GM23338 (cell line): ENCODE results near the gene GUCY1A2. TPM values are rescaled to one million over a fixed set of nuclear protein-coding genes. Genes with fewer than 3 reads are reported as not detected.

ENCODE experiments used
- ATAC-seq: fragments of 200-7000 bp; cut with Tn5 transposase; 3 replicates; pipeline ENCODE4 v1.9.1; 2020
- DNase-seq: peaks from one replicate; pipeline ENCODE4 v3.0.0-alpha.2; 2015; ENCODE audit warnings: low spot score
- H2AFZ ChIP-seq: fragments of 200-600 bp; sonication (generic); 2 replicates; pipeline ENCODE4 v1.8.0; 2016; ENCODE audit warnings: antibody characterized with exemption, mild to moderate bottlenecking, moderate library complexity
- H3F3A ChIP-seq: fragments of 200-600 bp; sonication (generic); replicated peaks from 2 replicates; pipeline ENCODE4 v1.8.0; 2017; ENCODE audit warnings: antibody characterized with exemption, mixed run types, low read depth
- H3K27ac ChIP-seq: fragments of 200-600 bp; sonication (generic); 2 replicates; pipeline ENCODE4 v1.6.1; 2016; ENCODE audit warnings: low read depth
- H3K27me3 ChIP-seq: fragments of 200-600 bp; sonication (generic); 2 replicates; pipeline ENCODE4 v1.8.0; 2016; ENCODE audit warnings: mild to moderate bottlenecking, mixed run types, moderate library complexity; ENCODE audit not compliant: insufficient read depth
- H3K36me3 ChIP-seq: fragments of 200-600 bp; sonication (generic); 2 replicates; pipeline ENCODE4 v1.8.0; 2016; ENCODE audit warnings: mild to moderate bottlenecking; ENCODE audit not compliant: insufficient read depth
- H3K4me1 ChIP-seq: fragments of 200-600 bp; sonication (generic); 2 replicates; pipeline ENCODE4 v1.8.0; 2016; ENCODE audit warnings: mild to moderate bottlenecking, moderate library complexity; ENCODE audit not compliant: insufficient read depth
- H3K4me2 ChIP-seq: fragments of 200-600 bp; sonication (generic); 2 replicates; pipeline ENCODE4 v1.7.1; 2017; ENCODE audit warnings: mixed run types
- H3K4me3 ChIP-seq: fragments of 200-600 bp; sonication (generic); 2 replicates; pipeline ENCODE4 v1.6.1; 2016; ENCODE audit warnings: mixed run types
- H3K79me2 ChIP-seq: fragments of 200-600 bp; sonication (generic); replicated peaks from 2 replicates; pipeline ENCODE4 v1.8.0; 2017; ENCODE audit warnings: mild to moderate bottlenecking; ENCODE audit not compliant: insufficient read depth
- H3K9me2 ChIP-seq: fragments of 200-600 bp; sonication (generic); 2 replicates; pipeline ENCODE4 v1.8.0; 2017; ENCODE audit not compliant: insufficient read depth
- H4K20me1 ChIP-seq: fragments of 200-600 bp; sonication (generic); replicated peaks from 2 replicates; pipeline ENCODE4 v1.8.0; 2017; ENCODE audit warnings: mild to moderate bottlenecking; ENCODE audit not compliant: insufficient read depth
- H3K27ac Mint-ChIP-seq: 2 replicates; pipeline ENCODE4 v1.8.0; 2020; ENCODE audit warnings: inconsistent platforms, mild to moderate bottlenecking, moderate library complexity, mixed read lengths
- H3K27me3 Mint-ChIP-seq: 3 replicates; pipeline ENCODE4 v1.8.0; 2022; ENCODE audit warnings: low read depth, mild to moderate bottlenecking, moderate library complexity, mixed read lengths, inconsistent platforms; ENCODE audit not compliant: insufficient read depth, poor library complexity
- H3K36me3 Mint-ChIP-seq: 3 replicates; pipeline ENCODE4 v1.8.0; 2021; ENCODE audit warnings: low read depth, mild to moderate bottlenecking, inconsistent platforms, moderate library complexity, mixed read lengths
- H3K4me1 Mint-ChIP-seq: 3 replicates; pipeline ENCODE4 v1.8.0; 2020; ENCODE audit warnings: mild to moderate bottlenecking, inconsistent platforms, mixed read lengths
- H3K4me3 Mint-ChIP-seq: 3 replicates; pipeline ENCODE4 v1.8.0; 2021; ENCODE audit warnings: moderate library complexity, mild to moderate bottlenecking, inconsistent platforms, mixed read lengths
- H3K9me3 Mint-ChIP-seq: 3 replicates; pipeline ENCODE4 v1.8.0; 2020; ENCODE audit warnings: moderate library complexity, mild to moderate bottlenecking, inconsistent platforms, mixed read lengths
- CREB1 ChIP-seq: fragments of 250-450 bp; sonication (Bioruptor Pico); IDR thresholded peaks from 2 replicates; pipeline ENCODE4 v1.5.0; 2020; ENCODE audit warnings: low read depth, mild to moderate bottlenecking, moderate library complexity
- EZH2 ChIP-seq: fragments of 200-600 bp; sonication (generic); IDR thresholded peaks from one replicate; pipeline ENCODE4 v1.8.0; 2017; ENCODE audit warnings: antibody characterized with exemption, mild to moderate bottlenecking, low read depth; ENCODE audit not compliant: unreplicated experiment
- EZH2phosphoT487 ChIP-seq: fragments of 200-600 bp; sonication (generic); IDR thresholded peaks from one replicate; pipeline ENCODE4 v1.8.1; 2018; ENCODE audit warnings: antibody characterized with exemption; ENCODE audit not compliant: unreplicated experiment
- JUNB ChIP-seq: IDR thresholded peaks from one replicate; pipeline ENCODE4 v1.6.1; 2016; ENCODE audit warnings: antibody characterized with exemption; ENCODE audit not compliant: unreplicated experiment
- NANOG ChIP-seq: IDR thresholded peaks from 2 replicates; pipeline ENCODE4 v1.6.1; 2016; ENCODE audit warnings: antibody characterized with exemption, borderline replicate concordance
- POLR2AphosphoS5 ChIP-seq: IDR thresholded peaks from 2 replicates; pipeline ENCODE4 v1.6.1; 2016; ENCODE audit warnings: antibody characterized with exemption, low read depth
- STAT1 ChIP-seq: IDR thresholded peaks from one replicate; pipeline ENCODE4 v1.6.1; 2016; ENCODE audit warnings: antibody characterized with exemption; ENCODE audit not compliant: unreplicated experiment
- ZNF114 ChIP-seq: fragments of 250-450 bp; sonication (Bioruptor Pico); IDR thresholded peaks from 2 replicates; pipeline ENCODE4 v1.5.0; 2020; ENCODE audit warnings: mild to moderate bottlenecking, moderate library complexity
- ZNF331 ChIP-seq: fragments of 250-450 bp; sonication (Bioruptor Pico); IDR thresholded peaks from 2 replicates; pipeline ENCODE4 v1.5.0; 2020; ENCODE audit warnings: low read depth, mild to moderate bottlenecking, moderate library complexity
- polyA plus RNA-seq: library from polyadenylated mRNA; unstranded; fragments of >200 nt; fragmentation: Nextera tagmentation; extraction: Ambion mirVana; gene quantifications from 2 replicates; pipeline ENCODE4 v1.2.1, GENCODE V29; 2016
- total RNA-seq: library from RNA; depleted of rRNA; stranded (reverse); fragments of >200 nt; shearing (Covaris generic); gene quantifications from 2 replicates; pipeline ENCODE4 v1.2.3, GENCODE V29; 2014
- TF ChIP-seq, protein P1 (sequence below): fragments of 250-450 bp; sonication (Bioruptor Pico); IDR thresholded peaks from 2 replicates; pipeline ENCODE4 v1.5.0; 2020; ENCODE audit warnings: mild to moderate bottlenecking, moderate library complexity
- TF ChIP-seq, protein P2 (sequence below), 2 experiments: fragments of 200-600 bp in 1 of 2; sonication (generic) in 1 of 2; conservative IDR thresholded peaks; 2 replicates each; pipeline versions ENCODE4 v1.5.1 to v1.6.1; 2016 to 2017; ENCODE audit warnings: antibody characterized with exemption in 2 of 2, low read depth in 2 of 2, mild to moderate bottlenecking in 2 of 2, moderate library complexity in 1 of 2
- TF ChIP-seq, protein P3 (sequence below): IDR thresholded peaks from 2 replicates; pipeline ENCODE4 v1.6.1; 2016; ENCODE audit warnings: antibody characterized with exemption
- TF ChIP-seq, protein P4 (sequence below): IDR thresholded peaks from one replicate; pipeline ENCODE4 v1.6.1; 2018; ENCODE audit warnings: antibody characterized with exemption; ENCODE audit not compliant: unreplicated experiment

The GUCY1A2 gene
- total and polyA plus RNA-seq, 2 experiments from 2014 or later: 0.36 to 1.4 TPM

DNA sequence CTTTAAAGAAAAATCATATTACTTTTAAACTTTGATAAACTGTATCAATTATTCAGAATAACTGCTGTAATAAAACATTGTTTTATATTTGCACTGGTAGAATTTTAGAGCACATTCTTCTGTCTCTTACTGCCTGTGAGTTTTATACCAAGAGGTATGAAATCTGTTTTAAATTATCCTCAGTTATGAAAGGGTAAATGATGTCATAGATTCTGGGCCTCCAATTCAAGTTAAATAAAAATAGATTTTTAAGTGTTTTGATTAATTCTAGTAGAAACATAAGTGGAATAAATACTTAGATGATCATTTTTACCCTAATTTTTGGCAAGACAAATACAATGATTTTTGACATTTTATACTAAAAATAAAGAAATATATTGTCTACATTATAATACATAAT is 93.0 kb downstream of the GUCY1A2 start:
- Histone ChIP-seq H3K9me2 (no peaks in the 10 kb centered on the region), H3K79me2 (no peaks in the 10 kb centered on the region), H3K4me1 (no peaks in the 10 kb centered on the region), H3K36me3 (no peaks in the 10 kb centered on the region), H4K20me1 (no peaks in the 10 kb centered on the region), H3K4me2 (no peak overlapping the region), H3K27me3 (no peaks in the 10 kb centered on the region), H3F3A (no peaks in the 10 kb centered on the region), H2AFZ (no peak overlapping the region), H3K27ac (no peak overlapping the region), H3K4me3 (no peak overlapping the region)
- DNase-seq (no peak), ATAC-seq (no peak)
- Mint-ChIP-seq H3K4me1 (no peaks in the 10 kb centered on the region), H3K36me3 (no peaks in the 10 kb centered on the region), H3K27me3 (no peaks in the 10 kb centered on the region), H3K4me3 (no peak overlapping the region), H3K9me3 (no peaks in the 10 kb centered on the region), H3K27ac (no peak overlapping the region)
- TF ChIP-seq, protein P1, sequence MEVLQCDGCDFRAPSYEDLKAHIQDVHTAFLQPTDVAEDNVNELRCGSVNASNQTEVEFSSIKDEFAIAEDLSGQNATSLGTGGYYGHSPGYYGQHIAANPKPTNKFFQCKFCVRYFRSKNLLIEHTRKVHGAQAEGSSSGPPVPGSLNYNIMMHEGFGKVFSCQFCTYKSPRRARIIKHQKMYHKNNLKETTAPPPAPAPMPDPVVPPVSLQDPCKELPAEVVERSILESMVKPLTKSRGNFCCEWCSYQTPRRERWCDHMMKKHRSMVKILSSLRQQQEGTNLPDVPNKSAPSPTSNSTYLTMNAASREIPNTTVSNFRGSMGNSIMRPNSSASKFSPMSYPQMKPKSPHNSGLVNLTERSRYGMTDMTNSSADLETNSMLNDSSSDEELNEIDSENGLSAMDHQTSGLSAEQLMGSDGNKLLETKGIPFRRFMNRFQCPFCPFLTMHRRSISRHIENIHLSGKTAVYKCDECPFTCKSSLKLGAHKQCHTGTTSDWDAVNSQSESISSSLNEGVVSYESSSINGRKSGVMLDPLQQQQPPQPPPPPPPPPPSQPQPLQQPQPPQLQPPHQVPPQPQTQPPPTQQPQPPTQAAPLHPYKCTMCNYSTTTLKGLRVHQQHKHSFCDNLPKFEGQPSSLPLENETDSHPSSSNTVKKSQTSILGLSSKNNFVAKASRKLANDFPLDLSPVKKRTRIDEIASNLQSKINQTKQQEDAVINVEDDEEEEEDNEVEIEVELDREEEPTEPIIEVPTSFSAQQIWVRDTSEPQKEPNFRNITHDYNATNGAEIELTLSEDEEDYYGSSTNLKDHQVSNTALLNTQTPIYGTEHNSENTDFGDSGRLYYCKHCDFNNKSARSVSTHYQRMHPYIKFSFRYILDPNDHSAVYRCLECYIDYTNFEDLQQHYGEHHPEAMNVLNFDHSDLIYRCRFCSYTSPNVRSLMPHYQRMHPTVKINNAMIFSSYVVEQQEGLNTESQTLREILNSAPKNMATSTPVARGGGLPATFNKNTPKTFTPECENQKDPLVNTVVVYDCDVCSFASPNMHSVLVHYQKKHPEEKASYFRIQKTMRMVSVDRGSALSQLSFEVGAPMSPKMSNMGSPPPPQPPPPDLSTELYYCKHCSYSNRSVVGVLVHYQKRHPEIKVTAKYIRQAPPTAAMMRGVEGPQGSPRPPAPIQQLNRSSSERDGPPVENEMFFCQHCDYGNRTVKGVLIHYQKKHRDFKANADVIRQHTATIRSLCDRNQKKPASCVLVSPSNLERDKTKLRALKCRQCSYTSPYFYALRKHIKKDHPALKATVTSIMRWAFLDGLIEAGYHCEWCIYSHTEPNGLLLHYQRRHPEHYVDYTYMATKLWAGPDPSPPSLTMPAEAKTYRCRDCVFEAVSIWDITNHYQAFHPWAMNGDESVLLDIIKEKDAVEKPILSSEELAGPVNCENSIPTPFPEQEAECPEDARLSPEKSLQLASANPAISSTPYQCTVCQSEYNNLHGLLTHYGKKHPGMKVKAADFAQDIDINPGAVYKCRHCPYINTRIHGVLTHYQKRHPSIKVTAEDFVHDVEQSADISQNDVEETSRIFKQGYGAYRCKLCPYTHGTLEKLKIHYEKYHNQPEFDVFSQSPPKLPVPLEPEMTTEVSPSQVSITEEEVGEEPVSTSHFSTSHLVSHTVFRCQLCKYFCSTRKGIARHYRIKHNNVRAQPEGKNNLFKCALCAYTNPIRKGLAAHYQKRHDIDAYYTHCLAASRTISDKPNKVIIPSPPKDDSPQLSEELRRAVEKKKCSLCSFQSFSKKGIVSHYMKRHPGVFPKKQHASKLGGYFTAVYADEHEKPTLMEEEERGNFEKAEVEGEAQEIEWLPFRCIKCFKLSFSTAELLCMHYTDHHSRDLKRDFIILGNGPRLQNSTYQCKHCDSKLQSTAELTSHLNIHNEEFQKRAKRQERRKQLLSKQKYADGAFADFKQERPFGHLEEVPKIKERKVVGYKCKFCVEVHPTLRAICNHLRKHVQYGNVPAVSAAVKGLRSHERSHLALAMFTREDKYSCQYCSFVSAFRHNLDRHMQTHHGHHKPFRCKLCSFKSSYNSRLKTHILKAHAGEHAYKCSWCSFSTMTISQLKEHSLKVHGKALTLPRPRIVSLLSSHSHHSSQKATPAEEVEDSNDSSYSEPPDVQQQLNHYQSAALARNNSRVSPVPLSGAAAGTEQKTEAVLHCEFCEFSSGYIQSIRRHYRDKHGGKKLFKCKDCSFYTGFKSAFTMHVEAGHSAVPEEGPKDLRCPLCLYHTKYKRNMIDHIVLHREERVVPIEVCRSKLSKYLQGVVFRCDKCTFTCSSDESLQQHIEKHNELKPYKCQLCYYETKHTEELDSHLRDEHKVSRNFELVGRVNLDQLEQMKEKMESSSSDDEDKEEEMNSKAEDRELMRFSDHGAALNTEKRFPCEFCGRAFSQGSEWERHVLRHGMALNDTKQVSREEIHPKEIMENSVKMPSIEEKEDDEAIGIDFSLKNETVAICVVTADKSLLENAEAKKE (CRISPR knock-in tag): no peak
- TF ChIP-seq EZH2: no peak
- no peak for TF ChIP-seq EZH2phosphoT487
- no peak for TF ChIP-seq ZNF114
- no peak for TF ChIP-seq JUNB
- TF ChIP-seq ZNF331: no peak
- TF ChIP-seq, protein P2, sequence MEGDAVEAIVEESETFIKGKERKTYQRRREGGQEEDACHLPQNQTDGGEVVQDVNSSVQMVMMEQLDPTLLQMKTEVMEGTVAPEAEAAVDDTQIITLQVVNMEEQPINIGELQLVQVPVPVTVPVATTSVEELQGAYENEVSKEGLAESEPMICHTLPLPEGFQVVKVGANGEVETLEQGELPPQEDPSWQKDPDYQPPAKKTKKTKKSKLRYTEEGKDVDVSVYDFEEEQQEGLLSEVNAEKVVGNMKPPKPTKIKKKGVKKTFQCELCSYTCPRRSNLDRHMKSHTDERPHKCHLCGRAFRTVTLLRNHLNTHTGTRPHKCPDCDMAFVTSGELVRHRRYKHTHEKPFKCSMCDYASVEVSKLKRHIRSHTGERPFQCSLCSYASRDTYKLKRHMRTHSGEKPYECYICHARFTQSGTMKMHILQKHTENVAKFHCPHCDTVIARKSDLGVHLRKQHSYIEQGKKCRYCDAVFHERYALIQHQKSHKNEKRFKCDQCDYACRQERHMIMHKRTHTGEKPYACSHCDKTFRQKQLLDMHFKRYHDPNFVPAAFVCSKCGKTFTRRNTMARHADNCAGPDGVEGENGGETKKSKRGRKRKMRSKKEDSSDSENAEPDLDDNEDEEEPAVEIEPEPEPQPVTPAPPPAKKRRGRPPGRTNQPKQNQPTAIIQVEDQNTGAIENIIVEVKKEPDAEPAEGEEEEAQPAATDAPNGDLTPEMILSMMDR (conservative IDR thresholded peaks at IDR 0.05; ENCODE audit: low read depth in 2 of 2): no peak
- TF ChIP-seq CREB1 (CRISPR knock-in tag): no peak
- no peak for TF ChIP-seq STAT1
- TF ChIP-seq, protein P3, sequence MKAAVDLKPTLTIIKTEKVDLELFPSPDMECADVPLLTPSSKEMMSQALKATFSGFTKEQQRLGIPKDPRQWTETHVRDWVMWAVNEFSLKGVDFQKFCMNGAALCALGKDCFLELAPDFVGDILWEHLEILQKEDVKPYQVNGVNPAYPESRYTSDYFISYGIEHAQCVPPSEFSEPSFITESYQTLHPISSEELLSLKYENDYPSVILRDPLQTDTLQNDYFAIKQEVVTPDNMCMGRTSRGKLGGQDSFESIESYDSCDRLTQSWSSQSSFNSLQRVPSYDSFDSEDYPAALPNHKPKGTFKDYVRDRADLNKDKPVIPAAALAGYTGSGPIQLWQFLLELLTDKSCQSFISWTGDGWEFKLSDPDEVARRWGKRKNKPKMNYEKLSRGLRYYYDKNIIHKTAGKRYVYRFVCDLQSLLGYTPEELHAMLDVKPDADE: no peak
- TF ChIP-seq, protein P4, sequence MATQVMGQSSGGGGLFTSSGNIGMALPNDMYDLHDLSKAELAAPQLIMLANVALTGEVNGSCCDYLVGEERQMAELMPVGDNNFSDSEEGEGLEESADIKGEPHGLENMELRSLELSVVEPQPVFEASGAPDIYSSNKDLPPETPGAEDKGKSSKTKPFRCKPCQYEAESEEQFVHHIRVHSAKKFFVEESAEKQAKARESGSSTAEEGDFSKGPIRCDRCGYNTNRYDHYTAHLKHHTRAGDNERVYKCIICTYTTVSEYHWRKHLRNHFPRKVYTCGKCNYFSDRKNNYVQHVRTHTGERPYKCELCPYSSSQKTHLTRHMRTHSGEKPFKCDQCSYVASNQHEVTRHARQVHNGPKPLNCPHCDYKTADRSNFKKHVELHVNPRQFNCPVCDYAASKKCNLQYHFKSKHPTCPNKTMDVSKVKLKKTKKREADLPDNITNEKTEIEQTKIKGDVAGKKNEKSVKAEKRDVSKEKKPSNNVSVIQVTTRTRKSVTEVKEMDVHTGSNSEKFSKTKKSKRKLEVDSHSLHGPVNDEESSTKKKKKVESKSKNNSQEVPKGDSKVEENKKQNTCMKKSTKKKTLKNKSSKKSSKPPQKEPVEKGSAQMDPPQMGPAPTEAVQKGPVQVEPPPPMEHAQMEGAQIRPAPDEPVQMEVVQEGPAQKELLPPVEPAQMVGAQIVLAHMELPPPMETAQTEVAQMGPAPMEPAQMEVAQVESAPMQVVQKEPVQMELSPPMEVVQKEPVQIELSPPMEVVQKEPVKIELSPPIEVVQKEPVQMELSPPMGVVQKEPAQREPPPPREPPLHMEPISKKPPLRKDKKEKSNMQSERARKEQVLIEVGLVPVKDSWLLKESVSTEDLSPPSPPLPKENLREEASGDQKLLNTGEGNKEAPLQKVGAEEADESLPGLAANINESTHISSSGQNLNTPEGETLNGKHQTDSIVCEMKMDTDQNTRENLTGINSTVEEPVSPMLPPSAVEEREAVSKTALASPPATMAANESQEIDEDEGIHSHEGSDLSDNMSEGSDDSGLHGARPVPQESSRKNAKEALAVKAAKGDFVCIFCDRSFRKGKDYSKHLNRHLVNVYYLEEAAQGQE: no peak
- TF ChIP-seq NANOG: no peak
- TF ChIP-seq POLR2AphosphoS5: no peak
